Karpas-422 (cell line): ENCODE results near the gene OR4N2. TPM values are rescaled to one million over a fixed set of nuclear protein-coding genes. Genes with fewer than 3 reads are reported as not detected.

Experiments
- DNase-seq: peaks from one replicate; pipeline ENCODE4 v3.0.0-alpha.2; 2015
- H2AFZ ChIP-seq: fragments of 200-600 bp; sonication (generic); 2 replicates; pipeline ENCODE4 v1.6.1; 2014; ENCODE audit warnings: antibody characterized with exemption, low read length, mixed read lengths
- H3K27ac ChIP-seq: fragments of 200-600 bp; sonication (generic); 2 replicates; pipeline ENCODE4 v1.5.1; 2014; ENCODE audit warnings: mild to moderate bottlenecking, low read length, moderate library complexity
- H3K27me3 ChIP-seq: fragments of 200-600 bp; sonication (generic); 2 replicates; pipeline ENCODE4 v1.6.1; 2014; ENCODE audit warnings: low read length, mixed read lengths
- H3K36me3 ChIP-seq: fragments of 200-600 bp; sonication (generic); 2 replicates; pipeline ENCODE4 v1.6.1; 2014; ENCODE audit warnings: low read length, mixed read lengths; ENCODE audit not compliant: insufficient read depth
- H3K4me1 ChIP-seq: fragments of 200-600 bp; sonication (generic); 2 replicates; pipeline ENCODE4 v1.6.1; 2014; ENCODE audit warnings: mild to moderate bottlenecking, low read length, mixed read lengths
- H3K4me2 ChIP-seq: fragments of 200-600 bp; sonication (generic); 2 replicates; pipeline ENCODE4 v1.6.1; 2014; ENCODE audit warnings: low read length, low read depth, mild to moderate bottlenecking; ENCODE audit not compliant: poor library complexity, severe bottlenecking
- H3K4me3 ChIP-seq: fragments of 200-600 bp; sonication (generic); 2 replicates; pipeline ENCODE4 v1.5.1; 2014; ENCODE audit warnings: mild to moderate bottlenecking, antibody characterized with exemption, low read length, mixed read lengths
- H3K79me2 ChIP-seq: fragments of 200-600 bp; sonication (generic); 2 replicates; pipeline ENCODE4 v1.6.1; 2014; ENCODE audit warnings: mild to moderate bottlenecking, low read length, mixed read lengths
- H3K9ac ChIP-seq: fragments of 200-600 bp; sonication (generic); 2 replicates; pipeline ENCODE4 v1.6.0; 2014; ENCODE audit warnings: low read length
- H3K9me2 ChIP-seq: fragments of 200-600 bp; sonication (generic), shearing (Covaris generic); replicated peaks from 2 replicates; pipeline ENCODE4 v1.6.0; 2014; ENCODE audit warnings: mild to moderate bottlenecking, low read length, moderate library complexity; ENCODE audit not compliant: insufficient read depth
- H3K9me3 ChIP-seq: fragments of 300-700, 200-600 bp; sonication (generic); 2 replicates; pipeline ENCODE4 v1.6.1; 2014; ENCODE audit warnings: low read length, mixed read lengths
- H4K20me1 ChIP-seq: fragments of 200-600 bp; sonication (generic); 2 replicates; pipeline ENCODE4 v1.6.1; 2014; ENCODE audit warnings: mild to moderate bottlenecking, antibody characterized with exemption, low read length, low read depth; ENCODE audit not compliant: insufficient read depth
- total RNA-seq: library from RNA; depleted of rRNA; stranded (reverse); fragments of >200 nt; shearing (Covaris generic); gene quantifications from 2 replicates; pipeline ENCODE4 v1.2.3, GENCODE V29; 2014; ENCODE audit warnings: low replicate concordance; rRNA removed

Gene OR4N2
- total RNA-seq, 1 experiment from 2014 or later, result not detected

GRCh38 chr14:19873178-19873577 is 69.6 kb downstream of the OR4N2 start:
- no peak overlapping the region for H2AFZ ChIP-seq
- DNase-seq, result no peak
- H3K9ac ChIP-seq, result no peak overlapping the region
- no peaks in the 10 kb centered on the region for H3K4me1 ChIP-seq
- no peak overlapping the region for H3K27ac ChIP-seq
- H3K79me2 ChIP-seq, result no peaks in the 10 kb centered on the region
- H3K9me2 ChIP-seq, result no peaks in the 10 kb centered on the region
- peaks cover 28% of the 10 kb centered on the region for H3K9me3 ChIP-seq
- H3K4me2 ChIP-seq, result no peak overlapping the region
- no peak overlapping the region for H3K4me3 ChIP-seq
- H4K20me1 ChIP-seq, result no peaks in the 10 kb centered on the region
- H3K36me3 ChIP-seq, result no peaks in the 10 kb centered on the region
- no peaks in the 10 kb centered on the region for H3K27me3 ChIP-seq

- peaks cover 22% of the 10 kb centered on the region for H3K9me3 ChIP-seq
- no peaks in the 10 kb centered on the region for H3K4me1 ChIP-seq
- H3K27ac ChIP-seq, result no peak within 1 kb of the TSS
- no peaks in the 10 kb centered on the region for H3K79me2 ChIP-seq
- H4K20me1 ChIP-seq, result no peaks in the 10 kb centered on the region
- DNase-seq, result no peak
- H3K9ac ChIP-seq, result no peak within 1 kb of the TSS
- H3K4me2 ChIP-seq, result no peak within 1 kb of the TSS
- H2AFZ ChIP-seq, result no peak within 1 kb of the TSS
- no peaks in the 10 kb centered on the region for H3K9me2 ChIP-seq
- no peaks in the 10 kb centered on the region for H3K27me3 ChIP-seq
- no peaks in the 10 kb centered on the region for H3K36me3 ChIP-seq
- H3K4me3 ChIP-seq, result no peak within 1 kb of the TSS
Measured at GRCh38 chr14:19874842-19875241, 71.3 kb downstream of the OR4N2 start, which contains the start of gene OR4K2. OR4K2 (plus strand) TSS chr14:19875142; CDS start chr14:19876268, 1,126 bp downstream.

- Histone ChIP-seq H3K27ac (no peak overlapping the region), H3K36me3 (no peaks in the 10 kb centered on the region), H3K4me3 (no peak overlapping the region), H3K9me3 (peaks cover under 1% of the 10 kb centered on the region; the same call in 1 of the 2 replicates), H3K4me2 (no peak overlapping the region), H2AFZ (no peak overlapping the region), H3K9me2 (no peaks in the 10 kb centered on the region), H3K9ac (no peak overlapping the region), H3K79me2 (no peaks in the 10 kb centered on the region), H3K4me1 (no peaks in the 10 kb centered on the region), H3K27me3 (no peaks in the 10 kb centered on the region), H4K20me1 (no peaks in the 10 kb centered on the region)
- DNase-seq, result peak; percentile 82
Measured at GRCh38 chr14:19878029-19878642, 74.6 kb downstream of the OR4N2 start.

Other genes starting within 250 kb of the OR4N2 start
- gene OR11H2, start 89.9 kb upstream of the OR4N2 start, total RNA-seq, result not detected in 2 replicates
- not detected in 2 replicates for gene OR4Q3, start 60.2 kb upstream of the OR4N2 start, total RNA-seq
- gene OR4M1, start 30.3 kb upstream of the OR4N2 start, total RNA-seq, result not detected in 2 replicates
- gene OR4K2, start 71.4 kb downstream of the OR4N2 start, total RNA-seq, result not detected in 2 replicates
- not detected in 2 replicates for gene OR4K5, start 116.8 kb downstream of the OR4N2 start, total RNA-seq
- not detected in 2 replicates for gene OR4K1, start 127.1 kb downstream of the OR4N2 start, total RNA-seq
- gene OR4K15, start 171.8 kb downstream of the OR4N2 start, total RNA-seq, result not detected in 2 replicates
- gene OR4Q2, start 198.4 kb downstream of the OR4N2 start, total RNA-seq, result not detected in 2 replicates
- not detected in 2 replicates for gene OR4K14, start 215.5 kb downstream of the OR4N2 start, total RNA-seq
- gene OR4K13, start 232.3 kb downstream of the OR4N2 start, total RNA-seq, result not detected in 2 replicates